SK-N-SH (cell line): Measurements from ENCODE around the gene HSPA4. TPM values are rescaled to one million over a fixed set of nuclear protein-coding genes. Genes with fewer than 3 reads are reported as not detected.
A peak's percentile ranks its signal among the peaks of the same experiment; 100 is the strongest.

Experiments used
- CTCF ChIA-PET: fragments of 300-600, 350-600 bp; formaldehyde crosslinking; extraction: SDS; loops from one replicate; lab custom pipeline; 2021; lab: Yijun Ruan, JAX
- POLR2A ChIA-PET: fragments of 350-600 bp; sonication (Branson Sonifier 250); formaldehyde crosslinking; extraction: SDS; loops from one replicate; lab custom pipeline; 2020; ENCODE audit warnings: antibody characterized with exemption, inconsistent platforms; lab: Yijun Ruan, JAX
- DNase-seq: peaks from one replicate; pipeline ENCODE4 v3.0.0; 2012
- H2AFZ ChIP-seq: fragments of 200-600 bp; sonication (generic); 2 replicates; pipeline ENCODE4 v1.8.1; 2016; ENCODE audit warnings: antibody characterized with exemption, mild to moderate bottlenecking, low read depth
- H3F3A ChIP-seq: fragments of 200-600 bp; sonication (generic); replicated peaks from 2 replicates; pipeline ENCODE3; 2016; ENCODE audit warnings: antibody characterized with exemption, mild to moderate bottlenecking; ENCODE audit not compliant: insufficient read depth
- H3K27ac ChIP-seq, 2 experiments: fragments of 200-500 bp in 1 of 2; fragments of 200-600 bp in 1 of 2; sonication (Bioruptor generic) in 1 of 2; sonication (generic), shearing (Covaris generic) in 1 of 2; 2 replicates each; pipeline versions ENCODE4 v1.5.1 to v1.6.1; 2014 to 2016; ENCODE audit warnings: low read depth in 2 of 2, inconsistent platforms in 1 of 2, low read length in 1 of 2, mild to moderate bottlenecking in 1 of 2, mixed read lengths in 1 of 2
- H3K27me3 ChIP-seq: fragments of 200-600 bp; sonication (generic), shearing (Covaris generic); 2 replicates; pipeline ENCODE4 v1.6.1; 2016; ENCODE audit warnings: mixed run types; ENCODE audit not compliant: insufficient read depth
- H3K36me3 ChIP-seq, 2 experiments: fragments of 200-500 bp in 1 of 2; fragments of 200-600 bp in 1 of 2; sonication (Bioruptor generic) in 1 of 2; sonication (generic) in 1 of 2; replicated peaks in 1 of 2; 2 replicates each; pipeline versions ENCODE3 to v1.5.1; 2014 to 2016; ENCODE audit warnings: low read length in 1 of 2, mild to moderate bottlenecking in 1 of 2; ENCODE audit not compliant: insufficient read depth in 2 of 2, control insufficient read depth in 1 of 2
- H3K4me1 ChIP-seq, 2 experiments: fragments of 200-500 bp in 1 of 2; fragments of 200-600 bp in 1 of 2; sonication (Bioruptor generic) in 1 of 2; sonication (generic), shearing (Covaris generic) in 1 of 2; 2 replicates each; pipeline versions ENCODE4 v1.5.1 to v1.6.1; 2014 to 2016; ENCODE audit warnings: low read depth in 1 of 2, low read length in 1 of 2, mixed run types in 1 of 2; ENCODE audit not compliant: insufficient read depth in 2 of 2, control insufficient read depth in 1 of 2
- H3K4me2 ChIP-seq: fragments of 200-600 bp; sonication (generic), shearing (Covaris generic); 2 replicates; pipeline ENCODE4 v1.6.1; 2017; ENCODE audit warnings: mixed run types
- H3K4me3 ChIP-seq, 2 experiments: fragments of 200-500 bp in 1 of 2; fragments of 200-600 bp in 1 of 2; sonication (Bioruptor generic) in 1 of 2; sonication (generic), shearing (Covaris generic) in 1 of 2; 2 replicates each; pipeline versions ENCODE4 v1.5.1 to v1.8.1; 2014 to 2016; ENCODE audit warnings: low read depth in 2 of 2, inconsistent platforms in 1 of 2, low read length in 1 of 2, mild to moderate bottlenecking in 1 of 2, mixed read lengths in 1 of 2, moderate library complexity in 1 of 2
- H3K79me2 ChIP-seq: fragments of 200-600 bp; sonication (generic); 2 replicates; pipeline ENCODE4 v1.8.1; 2017; ENCODE audit warnings: mild to moderate bottlenecking; ENCODE audit not compliant: insufficient read depth
- H3K9ac ChIP-seq: fragments of 200-600 bp; sonication (generic); 2 replicates; pipeline ENCODE4 v1.6.1; 2017; ENCODE audit warnings: mixed run types
- H3K9me2 ChIP-seq: fragments of 200-600 bp; sonication (generic); 2 replicates; pipeline ENCODE4 v1.6.1; 2017; ENCODE audit warnings: mixed run types
- H3K9me3 ChIP-seq: fragments of 200-600 bp; sonication (generic); 2 replicates; pipeline ENCODE4 v1.6.1; 2017; ENCODE audit warnings: mixed run types, mild to moderate bottlenecking, moderate library complexity
- H4K20me1 ChIP-seq: fragments of 200-600 bp; sonication (generic); 2 replicates; pipeline ENCODE4 v1.6.1; 2017; ENCODE audit warnings: mild to moderate bottlenecking, mixed run types; ENCODE audit not compliant: insufficient read depth
- CHD2 ChIP-seq: fragments of 150-350 bp; IDR thresholded peaks from 2 replicates; pipeline ENCODE4 v1.6.1; 2018; ENCODE audit warnings: low read length; ENCODE audit not compliant: partially characterized antibody
- ELF1 ChIP-seq: IDR thresholded peaks from 2 replicates; pipeline ENCODE4 v1.4.0; 2012
- GABPA ChIP-seq: IDR thresholded peaks from 2 replicates; pipeline ENCODE4 v1.4.0; 2012; ENCODE audit warnings: low read depth, mild to moderate bottlenecking
- IRF3 ChIP-seq: fragments of 150-350 bp; IDR thresholded peaks from 2 replicates; pipeline ENCODE4 v1.6.1; 2016; ENCODE audit warnings: mild to moderate bottlenecking, low read depth, low read length
- NFIC ChIP-seq: IDR thresholded peaks from 2 replicates; pipeline ENCODE4 v1.4.0; 2012; ENCODE audit warnings: borderline replicate concordance
- PBX3 ChIP-seq: IDR thresholded peaks from 2 replicates; pipeline ENCODE4; 2012
- POLR2AphosphoS5 ChIP-seq: IDR thresholded peaks from 2 replicates; pipeline ENCODE4 v1.6.1; 2012; ENCODE audit warnings: low read depth, low read length
- SMC3 ChIP-seq: IDR thresholded peaks from 2 replicates; pipeline ENCODE4 v1.6.1; 2012; ENCODE audit warnings: low read depth, low read length, improper control_type of control experiment
- TAF1 ChIP-seq: IDR thresholded peaks from 2 replicates; pipeline ENCODE4 v1.6.1; 2012; ENCODE audit warnings: low read depth, mild to moderate bottlenecking, low read length, moderate library complexity, borderline replicate concordance
- USF2 ChIP-seq: fragments of 150-350 bp; IDR thresholded peaks from 2 replicates; pipeline ENCODE4 v1.6.1; 2017; ENCODE audit warnings: antibody characterized with exemption, low read length, low read depth, borderline replicate concordance
- YY1 ChIP-seq: IDR thresholded peaks from 2 replicates; pipeline ENCODE4 v1.4.0; 2012; ENCODE audit warnings: low read depth, mild to moderate bottlenecking
- ZBTB33 ChIP-seq: IDR thresholded peaks from 2 replicates; pipeline ENCODE4 v1.4.0; 2012; ENCODE audit warnings: low read depth, borderline replicate concordance
- WGBS: methylation state at CpG from one replicate; pipeline ENCODE4 v1.1.6; 2017; ENCODE audit warnings: low lambda C conversion rate; 5-methylcytosine and 5-hydroxymethylcytosine counted together
- polyA plus RNA-seq, 3 experiments: library from polyadenylated mRNA; depleted of rRNA; stranded (reverse); fragments of >200 nt; gene quantifications; 2 replicates each; pipeline ENCODE4 v1.2.3, GENCODE V29; 2012

HSPA4 gene
- polyA plus RNA-seq, 1 of the 3 experiments (the other 2 are of a cell fraction) = 18.8 TPM

- H3K4me1 ChIP-seq = peaks cover 0 to 24% of the 10 kb centered on the region in 2 experiments; a peak in 1 of 4 replicates
- H3K36me3 ChIP-seq = peaks cover 0 to under 1% of the 10 kb centered on the region in 2 experiments
- no peaks in the 10 kb centered on the region for H3K9me3 ChIP-seq
- ChIA-PET CTCF (interaction anchor here (0.6 to 6.2 kb wide), 46 partner anchors 9 to 844 kb away, joined by 3 to 155 read pairs (median 4); no protein-coding TSS in a partner anchor), POLR2A (interaction anchor here (1.1 kb wide), 1 partner anchor 137 kb away, joined by 3 read pairs; no protein-coding TSS in a partner anchor)
- no peaks in the 10 kb centered on the region for H3K27me3 ChIP-seq
- 0 out of 2 replicates have a peak overlapping the region, but pooled peaks have one; percentile 60 for H2AFZ ChIP-seq
- H3K4me2 ChIP-seq = no peak overlapping the region
- H3K4me3 ChIP-seq = no peak overlapping the region
- DNase-seq = no peak
- H3K79me2 ChIP-seq = no peaks in the 10 kb centered on the region
- H3F3A ChIP-seq = peaks cover 7% of the 10 kb centered on the region
- no peaks in the 10 kb centered on the region for H4K20me1 ChIP-seq
- 72% methylated on average over 3 of the region's 6 CpGs for WGBS
- no peak overlapping the region for H3K27ac ChIP-seq
- TF ChIP-seq ELF1 = no peak
- TF ChIP-seq CHD2 = no peak
- no peak for TF ChIP-seq PBX3
- no peak for TF ChIP-seq ZBTB33
- no peak for TF ChIP-seq POLR2AphosphoS5
- TF ChIP-seq IRF3 = no peak
- no peak for TF ChIP-seq USF2
- TF ChIP-seq NFIC = no peak
- TF ChIP-seq SMC3 = no peak
- TF ChIP-seq YY1 = no peak
- no peak for TF ChIP-seq TAF1
- TF ChIP-seq GABPA = no peak
- no peak overlapping the region for H3K9ac ChIP-seq
- no peaks in the 10 kb centered on the region for H3K9me2 ChIP-seq
Measured at GRCh38 chr5:133110709-133111108, 58.9 kb downstream of the HSPA4 start.
